GM21576 (cell line): Measurements from ENCODE around the gene RETREG2.

ENCODE experiments used
- ATAC-seq: cut with Tn5 transposase; IDR thresholded peaks from one replicate; pipeline ENCODE4 v1.9.1; 2021; ENCODE audit warnings: mild to moderate bottlenecking, moderate library complexity; ENCODE audit not compliant: unreplicated experiment

RETREG2 gene

DNA sequence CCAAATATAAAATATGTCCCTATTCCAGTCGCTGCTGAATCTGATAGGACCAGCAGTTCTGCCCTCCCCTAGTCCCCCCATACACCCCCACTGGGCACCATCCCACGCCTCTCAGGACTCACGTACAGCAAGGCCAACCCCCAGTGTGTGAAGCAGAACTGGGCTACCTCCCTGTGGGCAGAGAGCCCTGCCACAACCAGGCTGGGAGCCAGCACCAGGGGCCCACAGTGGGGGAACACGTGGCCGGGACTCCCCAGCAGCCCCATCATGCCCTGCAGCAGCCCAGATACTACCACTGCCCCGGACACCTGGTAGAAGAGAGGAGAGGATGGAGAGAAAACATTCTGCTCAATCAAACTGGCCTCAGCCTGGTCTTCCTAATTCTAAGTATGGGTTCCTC, 9.5 kb upstream of the RETREG2 start:
- ATAC-seq, result no peak

DNA sequence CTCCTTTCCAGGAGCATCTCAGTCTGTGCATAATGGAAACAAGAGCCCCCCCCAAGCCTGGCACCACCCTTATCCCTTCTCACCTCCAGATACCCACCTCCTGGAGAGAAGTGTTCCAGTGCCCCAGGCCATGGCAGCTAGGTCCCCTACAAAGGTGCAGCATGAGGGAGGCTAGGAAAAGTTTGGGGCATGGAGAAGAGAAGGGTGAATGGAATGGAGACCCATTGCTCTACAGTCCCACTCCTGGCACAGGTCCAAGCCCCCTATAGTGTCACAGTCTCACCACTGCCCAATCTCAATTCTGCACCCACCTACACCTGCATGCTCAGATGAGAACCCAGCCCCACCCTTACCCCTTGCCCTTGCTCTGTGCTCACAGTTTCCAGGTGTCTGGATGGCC, 9.1 kb upstream of the RETREG2 start:
- no peak for ATAC-seq

GRCh38 chr2:219169930-219170654, 8.0 kb upstream of the RETREG2 start, which contains the start of gene SLC23A3:
Gene SLC23A3 (minus strand): TSS chr2:219170029. CDS start chr2:219169984, 45 bp downstream.
- ATAC-seq, result no peak

DNA sequence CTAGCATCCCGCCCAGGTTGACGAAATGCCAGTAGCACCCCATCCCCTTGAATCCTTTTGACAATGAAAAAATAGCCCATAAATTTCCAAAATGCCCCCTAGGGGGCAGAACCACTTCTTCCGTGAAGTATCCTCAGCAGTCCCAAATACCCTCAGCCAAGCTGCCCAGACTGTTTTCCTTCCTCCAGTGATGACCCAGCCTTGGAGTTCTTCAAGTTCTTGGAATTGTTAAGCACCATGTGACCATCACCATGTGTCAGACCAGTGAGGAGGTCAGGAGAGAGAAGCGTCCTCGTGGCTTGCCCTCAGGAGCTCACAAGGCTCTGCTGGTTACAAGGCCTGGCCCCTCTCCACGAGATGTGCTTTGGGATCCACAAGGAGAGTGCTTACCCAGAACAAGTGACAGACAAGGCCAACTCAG, 6.8 kb upstream of the RETREG2 start:
- no peak for ATAC-seq

- ATAC-seq, result no peak
Measured at GRCh38 chr2:219172231-219173154, 5.6 kb upstream of the RETREG2 start.

DNA sequence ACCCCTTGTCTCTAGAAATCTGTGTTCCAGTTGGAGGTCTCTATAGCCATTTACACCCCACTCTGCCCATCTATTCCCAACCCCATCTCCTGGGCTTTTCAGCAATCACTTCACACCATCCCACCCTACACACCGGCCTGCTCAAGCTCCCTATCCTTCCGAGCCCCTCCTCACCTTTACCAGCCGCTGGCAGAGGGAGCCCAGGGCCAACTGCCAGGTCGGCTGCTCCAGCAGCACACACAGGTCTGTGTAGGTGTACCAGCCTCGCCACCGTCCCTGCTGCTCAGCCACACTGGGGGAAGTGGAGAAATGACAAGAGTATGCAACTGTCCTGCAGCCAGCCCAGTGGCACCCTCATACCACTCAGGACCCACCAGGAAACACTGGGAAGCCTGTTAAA, 4.9 kb upstream of the RETREG2 start:
- no peak for ATAC-seq

DNA sequence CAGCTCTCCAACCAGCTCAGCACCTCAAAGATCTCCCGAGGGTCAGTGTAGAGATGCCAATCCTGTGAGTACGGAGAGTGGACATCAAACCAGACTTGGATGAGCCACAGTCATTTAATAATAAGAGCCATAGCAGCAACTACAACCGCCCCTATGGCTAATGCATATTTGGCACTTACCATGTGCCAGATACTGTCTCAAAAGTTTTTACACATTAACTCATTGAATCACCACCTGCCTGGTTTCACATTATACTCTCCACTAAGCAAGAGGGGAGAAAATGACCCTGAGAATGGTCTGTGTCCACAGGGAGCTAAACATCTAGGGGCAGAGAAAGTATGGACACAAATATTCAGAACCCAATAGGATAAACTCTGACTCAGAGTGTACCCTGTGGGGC, 3.9 kb upstream of the RETREG2 start:
- no peak for ATAC-seq

DNA sequence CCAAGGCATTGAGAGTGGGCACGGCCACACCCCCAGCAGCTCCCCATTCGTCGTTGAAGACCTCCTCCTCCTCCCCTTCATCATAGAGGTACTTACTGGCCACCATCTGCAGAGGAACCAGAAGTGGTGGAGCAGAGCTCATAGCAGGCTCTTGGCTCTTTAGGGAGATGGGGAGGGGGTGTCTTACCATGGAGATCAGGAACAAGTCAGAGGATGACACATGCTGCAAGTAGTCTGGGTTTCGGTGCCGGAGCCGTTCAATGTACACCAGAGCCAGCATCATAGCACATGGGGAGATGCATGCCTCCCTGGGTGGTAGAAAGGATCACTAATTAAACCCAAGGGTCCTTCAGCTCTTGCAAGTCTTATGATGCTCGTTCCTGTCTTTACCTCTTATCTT, 3.3 kb upstream of the RETREG2 start:
- no peak for ATAC-seq

DNA sequence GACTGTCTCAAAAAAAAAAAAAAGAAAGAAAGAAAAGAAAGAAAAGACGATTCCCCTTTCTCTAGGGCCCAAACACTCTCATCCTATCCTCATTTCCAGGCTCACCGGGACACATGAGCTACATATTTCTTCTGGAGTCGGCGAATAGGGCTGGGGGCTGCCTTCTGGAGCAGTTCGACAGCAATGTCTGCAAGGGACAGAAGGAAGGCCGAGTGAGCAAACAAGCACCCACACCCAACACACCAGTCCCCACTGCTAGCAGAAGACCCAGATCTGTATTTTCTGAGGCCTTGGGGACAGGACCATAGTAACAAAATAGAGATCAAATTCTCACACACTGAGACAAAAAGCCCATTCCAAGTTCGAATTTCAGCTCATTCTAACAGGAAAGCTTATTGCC, 2.6 kb upstream of the RETREG2 start:
- ATAC-seq, result no peak

DNA sequence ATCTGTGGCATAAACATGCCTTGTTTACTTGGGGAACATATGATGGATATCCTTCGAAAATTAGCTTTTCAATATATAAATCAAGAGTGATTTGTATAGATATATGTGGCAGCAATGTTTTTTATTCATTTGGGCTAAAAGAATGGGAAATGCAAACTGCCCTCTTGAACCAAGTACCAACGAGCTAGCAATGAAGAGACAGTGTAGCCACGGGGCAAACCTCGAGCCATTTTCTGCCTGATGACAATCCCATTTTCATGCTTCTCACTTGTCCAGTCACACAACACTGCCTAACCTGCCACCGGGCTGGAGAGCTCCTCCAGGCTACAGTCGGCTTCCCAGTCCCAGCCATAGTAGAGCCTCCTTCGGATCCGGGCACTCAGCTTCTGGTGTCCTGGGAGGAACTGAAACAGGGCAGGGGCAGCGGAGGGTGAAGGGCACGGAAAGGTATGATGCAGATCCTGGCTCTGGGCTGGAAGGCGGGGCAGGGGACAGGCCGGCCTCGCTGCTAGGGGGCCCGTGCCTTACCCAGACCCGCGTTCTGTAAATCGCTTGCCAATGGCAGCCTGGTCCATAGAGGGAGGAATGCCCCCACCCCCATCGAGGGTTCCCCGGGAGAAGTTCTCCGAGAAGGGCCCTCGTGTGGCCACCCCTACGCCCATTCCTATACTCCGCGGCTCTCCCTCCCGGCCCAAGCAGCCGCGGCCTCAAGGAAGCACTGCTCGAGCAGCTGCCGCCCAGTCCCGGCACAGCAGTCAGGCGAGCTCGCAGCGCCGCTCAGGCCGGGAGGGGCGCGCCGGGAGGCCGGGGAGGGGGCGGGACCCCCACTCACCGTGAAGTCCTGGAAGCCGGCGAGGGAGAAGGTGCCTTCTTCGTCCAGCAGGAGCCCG, 1.9 kb upstream of the RETREG2 start:
- ATAC-seq, result peak; percentile 29

DNA sequence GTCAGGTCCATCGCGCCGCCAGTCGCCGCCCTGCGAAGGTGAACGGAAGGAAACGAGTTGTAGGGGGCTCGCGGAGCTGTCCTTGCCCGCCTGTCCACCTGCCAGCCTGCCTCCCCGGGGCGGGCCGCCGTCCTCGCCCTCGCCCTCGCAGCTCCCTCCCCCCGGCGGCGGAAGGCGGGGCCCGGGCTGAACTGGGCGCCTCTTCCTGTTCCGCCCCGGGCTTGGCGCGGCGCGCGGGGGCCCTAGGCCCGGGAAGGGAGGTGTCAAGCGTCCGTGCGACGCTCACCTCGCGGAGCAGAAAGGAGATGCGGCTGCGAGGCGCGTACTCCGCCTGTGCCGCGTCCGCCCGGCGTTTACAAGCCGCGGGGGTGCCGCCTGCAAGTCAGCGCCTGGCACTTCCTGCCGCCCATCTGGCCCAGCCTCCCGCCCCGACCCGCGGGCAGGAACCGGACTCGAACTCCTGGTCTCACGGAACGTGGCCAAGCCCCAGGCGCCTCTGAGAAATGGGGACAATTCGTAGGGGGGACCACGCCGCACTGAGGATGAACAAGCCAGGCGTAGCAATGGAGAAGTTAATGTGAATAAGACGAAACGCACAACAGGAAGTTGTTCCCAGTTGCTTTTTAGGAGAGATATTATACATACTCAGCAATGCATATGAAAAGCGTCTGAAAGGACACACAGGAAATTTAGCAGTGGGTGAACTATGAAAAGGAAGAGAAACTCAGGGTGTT, 1.1 kb upstream of the RETREG2 start, which contains the start of gene CNPPD1:
Gene CNPPD1 (minus strand): TSS at position 108 of the 734 bp plus-strand sequence. CDS start 97 bp downstream, at position 11.
- peak; percentile 61 for ATAC-seq

- peak; percentile 16 for ATAC-seq
Measured at GRCh38 chr2:219178377-219179175, 501 bp downstream of the RETREG2 start.

DNA sequence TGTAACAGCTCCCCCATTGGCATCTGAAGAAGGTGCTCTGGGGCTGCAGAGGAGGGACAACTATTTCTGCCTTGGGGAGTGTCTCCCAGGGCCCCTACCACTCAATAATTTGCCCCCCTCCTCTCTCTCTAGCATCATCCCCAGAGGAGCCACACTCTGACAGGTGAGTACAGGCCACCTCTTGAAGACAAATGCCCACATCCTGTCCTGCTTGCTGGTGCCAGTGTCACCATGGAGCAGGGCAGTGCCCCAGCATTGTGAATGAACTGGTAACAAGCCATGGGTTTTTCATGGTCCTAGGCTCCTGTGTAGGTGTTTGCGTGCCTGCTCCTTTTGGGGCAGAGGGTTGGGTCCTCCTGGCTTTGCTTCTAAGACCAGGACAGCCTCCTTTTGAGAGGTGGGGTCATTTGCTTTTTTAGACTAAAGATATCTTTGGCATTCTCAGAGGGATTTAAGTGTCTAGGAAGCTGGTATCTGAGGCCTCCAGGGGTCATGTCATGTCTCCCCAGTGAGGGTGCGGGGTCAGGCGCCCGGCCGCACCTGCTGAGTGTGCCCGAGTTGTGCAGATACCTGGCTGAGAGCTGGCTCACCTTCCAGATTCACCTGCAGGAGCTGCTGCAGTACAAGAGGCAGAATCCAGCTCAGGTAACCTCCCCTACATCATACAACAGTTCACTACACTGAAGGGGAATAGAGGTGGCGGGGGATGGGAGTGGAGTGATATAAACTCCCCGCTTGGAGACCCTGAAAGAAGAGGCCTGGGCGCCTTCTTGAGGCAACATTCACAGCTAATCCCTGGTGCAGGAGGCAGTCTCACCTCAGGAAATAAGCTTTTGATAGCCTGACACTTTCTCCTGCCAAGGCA, 1.8 kb downstream of the RETREG2 start:
- no peak for ATAC-seq

- no peak for ATAC-seq
Measured at GRCh38 chr2:219180961-219181360, 2.9 kb downstream of the RETREG2 start.

GRCh38 chr2:219181531-219181930, 3.5 kb downstream of the RETREG2 start:
- no peak for ATAC-seq

GRCh38 chr2:219182331-219183150, 4.5 kb downstream of the RETREG2 start:
- no peak for ATAC-seq

DNA sequence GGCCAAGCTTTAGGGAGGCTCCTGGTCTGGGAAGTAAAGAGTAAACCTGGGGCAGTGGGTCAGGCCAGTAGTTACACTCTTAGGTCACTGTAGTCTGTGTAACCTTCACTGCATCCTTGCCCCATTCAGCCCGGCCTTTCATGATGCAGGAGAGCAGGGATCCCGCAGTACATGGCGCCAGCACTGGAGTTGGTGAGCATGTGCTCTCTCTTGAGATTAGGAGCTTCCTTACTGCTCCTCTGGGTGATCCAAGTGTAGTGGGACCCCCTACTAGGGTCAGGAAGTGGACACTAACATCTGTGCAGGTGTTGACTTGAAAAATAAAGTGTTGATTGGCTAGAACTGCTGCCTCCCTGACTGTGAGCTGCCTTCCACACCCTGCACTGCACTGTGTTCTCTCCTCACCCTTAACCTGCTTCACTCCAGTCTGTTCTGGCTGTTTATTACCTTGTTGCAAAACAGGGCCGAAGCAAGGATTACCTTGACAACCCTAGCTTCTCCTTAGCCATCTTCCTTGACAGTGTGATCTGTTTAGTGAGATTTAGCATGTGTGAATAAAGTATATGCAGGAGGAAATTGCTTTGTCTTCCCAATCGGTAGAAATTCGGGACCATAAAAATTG, 5.2 kb downstream of the RETREG2 start:
- ATAC-seq, result no peak
